Measurements from ENCODE around the gene FGF14.

FGF14 gene

DNA sequence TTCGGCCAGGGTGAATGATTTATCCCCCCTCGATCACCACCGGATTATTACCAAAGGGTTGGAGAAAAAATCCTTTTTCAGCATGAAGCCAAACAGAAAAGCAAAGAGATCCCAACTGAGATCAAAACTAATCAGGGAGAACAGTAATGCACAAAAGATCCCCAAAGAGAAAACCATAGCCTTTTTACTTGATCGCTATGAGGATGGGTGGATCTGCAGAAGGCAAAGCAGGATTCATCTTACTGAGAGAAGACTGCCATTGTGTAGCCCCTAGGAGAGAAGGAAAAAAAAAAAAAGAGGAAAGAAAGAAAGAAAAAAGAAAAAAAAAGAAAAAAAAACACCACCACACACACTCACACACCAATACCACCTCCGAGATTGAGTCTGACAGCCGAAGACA lies at the start of gene FGF14:
FGF14 (minus strand) TSS at position 283 of the 400 bp plus-strand sequence.
- no peak for DNase-seq (ENCODE audit: low spot score)

DNA sequence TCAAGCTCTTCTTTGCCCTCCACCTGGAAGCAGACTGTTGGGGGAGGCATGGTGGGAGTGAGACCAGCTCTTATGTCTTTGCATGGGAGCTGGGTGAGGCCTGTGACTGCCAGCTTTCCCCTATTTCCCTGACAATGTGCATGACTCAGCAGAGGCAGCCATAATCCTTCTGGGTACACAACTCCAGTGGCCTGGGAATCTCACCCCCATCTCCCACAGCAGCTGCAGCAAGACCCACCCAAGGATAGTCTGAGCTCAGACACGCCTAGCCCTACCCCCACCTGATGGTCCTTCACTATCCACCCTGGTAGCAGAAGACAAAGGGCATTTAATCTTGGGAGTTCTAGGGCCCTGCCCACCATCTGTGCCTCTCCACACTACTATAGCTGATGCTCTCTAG lies 41.4 kb upstream of the FGF14 start:
- no peak for DNase-seq (ENCODE audit: low spot score)

DNA sequence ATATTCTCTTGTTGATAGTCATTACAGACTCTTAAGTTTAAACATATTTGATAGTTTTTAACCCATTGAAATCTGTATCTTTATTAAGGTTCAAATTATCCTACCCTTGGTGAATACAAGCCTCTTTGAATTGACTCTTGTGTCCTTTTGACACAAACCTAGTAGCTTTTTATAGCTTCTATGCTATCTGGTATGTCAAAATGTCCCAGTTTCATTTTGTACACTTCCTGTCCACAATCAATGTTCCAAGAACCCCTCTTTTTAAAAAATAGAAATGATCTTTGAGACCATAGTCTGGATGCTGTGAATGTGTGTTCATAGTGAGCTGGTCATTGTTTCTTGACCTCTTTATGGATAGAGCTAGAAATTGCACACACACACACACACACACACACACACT lies 39.2 kb upstream of the FGF14 start:
- no peak for DNase-seq (ENCODE audit: low spot score)

DNA sequence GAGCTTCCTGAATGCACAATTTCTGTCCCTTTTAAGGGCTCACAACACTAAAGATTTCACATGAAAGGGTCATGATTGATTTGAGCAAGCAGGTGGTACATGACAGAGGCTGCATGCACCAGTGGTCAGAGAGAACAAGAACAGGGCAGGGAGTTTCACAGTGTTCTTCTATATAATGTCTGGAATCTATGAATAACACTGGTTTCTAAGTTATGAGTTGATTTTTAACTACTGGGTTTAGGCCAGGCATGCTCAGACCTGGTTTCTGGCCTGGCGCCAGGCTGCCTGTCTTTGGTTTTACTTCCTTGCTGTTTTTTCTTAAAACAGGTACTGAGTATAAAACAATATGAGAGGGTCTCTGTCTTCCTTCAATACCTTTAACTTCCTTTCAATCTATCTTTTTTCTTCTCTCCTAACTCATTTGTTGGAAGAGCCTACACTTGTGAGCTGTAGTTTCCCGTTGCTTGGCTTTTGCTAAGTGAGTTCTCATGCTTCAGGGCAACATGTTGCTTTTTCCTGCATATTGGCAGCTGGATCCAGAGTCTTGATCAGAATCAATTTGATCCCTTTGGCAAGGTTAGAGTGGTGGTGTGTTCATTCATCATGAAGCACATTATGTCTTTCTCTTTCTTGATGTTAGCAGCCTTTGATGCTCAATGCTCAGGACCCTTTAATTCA lies 38.5 kb upstream of the FGF14 start:
- no peak for DNase-seq (ENCODE audit: low spot score)

DNA sequence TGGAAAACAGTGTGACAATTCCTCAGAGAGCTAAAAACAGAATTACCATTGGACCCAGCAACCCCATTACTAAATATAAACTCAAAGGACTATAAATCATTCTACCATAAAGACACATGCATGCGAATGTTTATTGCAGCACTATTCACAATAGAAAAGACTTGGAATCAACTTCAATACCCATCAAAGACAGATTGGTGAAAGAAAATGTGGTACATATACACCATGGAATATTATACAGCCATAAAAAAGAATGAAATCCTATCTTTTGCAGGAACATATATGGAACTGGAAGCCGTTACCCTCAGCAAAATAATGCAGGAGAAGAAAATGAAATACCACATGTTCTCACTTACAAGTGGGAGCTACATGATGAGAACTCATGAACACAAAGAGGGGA lies 20.8 kb upstream of the FGF14 start:
- DNase-seq (ENCODE audit: low spot score) = no peak

DNA sequence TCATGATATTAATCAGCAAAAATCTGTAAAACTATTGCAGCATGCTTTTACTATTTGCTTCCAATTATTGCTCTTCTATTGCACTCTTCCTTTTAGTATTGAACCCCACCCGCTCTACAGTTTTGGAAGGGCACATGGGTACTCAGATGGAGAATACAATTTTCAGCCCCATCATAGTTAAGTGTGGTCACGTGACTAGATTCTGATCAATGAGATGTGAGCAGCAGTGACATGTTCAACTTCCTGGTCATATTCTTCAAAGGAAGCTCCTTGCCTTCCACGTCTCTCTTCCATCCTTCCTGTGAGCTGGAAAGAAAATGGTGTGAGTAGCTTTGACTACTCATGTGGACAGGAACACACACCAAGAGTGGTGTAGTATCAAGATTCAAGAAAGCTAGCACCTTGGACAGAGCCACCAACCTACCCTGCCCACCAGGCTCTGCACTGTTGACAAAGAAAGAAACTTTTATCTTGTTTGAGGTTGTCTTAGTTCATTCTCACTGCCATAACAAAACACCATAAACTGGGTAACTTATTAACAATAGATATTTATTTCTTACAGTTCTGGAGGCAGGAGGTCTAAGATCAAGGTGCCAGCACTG lies 3.8 kb upstream of the FGF14 start:
- no peak for DNase-seq (ENCODE audit: low spot score)

DNA sequence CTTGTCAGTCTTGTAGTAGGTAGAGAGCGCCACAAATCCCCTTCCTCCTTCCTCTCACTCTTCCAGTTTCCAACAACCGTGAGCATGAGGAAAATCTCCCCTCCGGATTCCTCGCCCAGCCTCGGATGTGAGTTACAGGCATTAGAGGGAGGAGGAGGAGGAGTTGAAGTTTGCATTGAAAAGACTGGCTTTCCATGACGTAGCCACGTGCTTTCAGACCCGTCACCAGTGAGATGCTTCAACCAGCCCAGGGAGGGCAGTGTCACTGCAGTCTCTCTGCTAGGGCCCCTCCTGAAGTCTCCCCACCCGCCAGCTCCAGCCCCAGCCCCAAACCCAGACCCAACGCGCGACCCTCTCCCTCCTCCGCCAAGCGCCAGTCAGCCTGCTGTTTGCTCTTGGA lies 442 bp upstream of the FGF14 start:
- DNase-seq (ENCODE audit: low spot score) = no peak

DNA sequence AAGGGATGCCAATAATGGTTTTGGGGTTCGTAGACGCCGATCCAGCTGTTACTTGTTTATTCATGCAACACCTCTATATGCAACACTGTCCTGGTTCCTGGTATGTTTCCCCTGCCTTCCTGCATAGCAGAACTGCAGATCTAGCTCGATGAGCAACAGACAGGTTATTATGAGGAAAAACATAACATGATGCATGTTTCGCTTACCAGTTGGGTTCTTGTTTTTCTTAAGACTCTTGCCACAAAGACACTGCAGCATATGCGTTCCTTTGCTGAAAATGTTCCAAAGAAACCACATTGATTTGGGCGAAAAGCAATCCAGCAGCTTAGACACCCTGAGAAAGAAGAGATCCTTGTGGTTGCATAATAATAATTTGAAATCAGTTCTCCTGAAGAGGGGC lies 583 bp downstream of the FGF14 start:
- DNase-seq (ENCODE audit: low spot score) = no peak

DNA sequence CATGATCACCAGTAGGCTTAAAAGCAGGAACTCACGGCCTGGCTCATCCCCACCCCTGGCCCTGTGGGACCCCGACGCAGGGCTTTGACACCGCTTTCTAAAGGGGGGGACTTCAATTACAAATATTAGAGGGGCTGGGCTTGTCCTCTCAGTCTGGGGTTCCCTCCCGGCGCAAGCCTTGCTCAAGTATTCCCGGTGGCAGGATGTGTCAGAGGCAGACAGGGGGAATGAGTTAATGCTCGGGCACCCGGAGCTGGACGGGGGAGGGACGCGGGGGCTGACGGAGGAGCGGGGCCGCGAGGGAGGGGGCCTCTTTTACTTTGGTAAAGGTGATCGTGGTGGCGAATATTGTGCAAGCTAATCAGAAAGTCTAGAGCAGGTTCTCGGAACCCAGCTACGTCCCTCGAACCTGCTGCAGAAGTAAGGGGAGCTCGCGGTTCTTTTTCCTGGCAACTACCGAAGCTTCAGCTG lies 1.1 kb downstream of the FGF14 start:
- DNase-seq (ENCODE audit: low spot score) = no peak

DNA sequence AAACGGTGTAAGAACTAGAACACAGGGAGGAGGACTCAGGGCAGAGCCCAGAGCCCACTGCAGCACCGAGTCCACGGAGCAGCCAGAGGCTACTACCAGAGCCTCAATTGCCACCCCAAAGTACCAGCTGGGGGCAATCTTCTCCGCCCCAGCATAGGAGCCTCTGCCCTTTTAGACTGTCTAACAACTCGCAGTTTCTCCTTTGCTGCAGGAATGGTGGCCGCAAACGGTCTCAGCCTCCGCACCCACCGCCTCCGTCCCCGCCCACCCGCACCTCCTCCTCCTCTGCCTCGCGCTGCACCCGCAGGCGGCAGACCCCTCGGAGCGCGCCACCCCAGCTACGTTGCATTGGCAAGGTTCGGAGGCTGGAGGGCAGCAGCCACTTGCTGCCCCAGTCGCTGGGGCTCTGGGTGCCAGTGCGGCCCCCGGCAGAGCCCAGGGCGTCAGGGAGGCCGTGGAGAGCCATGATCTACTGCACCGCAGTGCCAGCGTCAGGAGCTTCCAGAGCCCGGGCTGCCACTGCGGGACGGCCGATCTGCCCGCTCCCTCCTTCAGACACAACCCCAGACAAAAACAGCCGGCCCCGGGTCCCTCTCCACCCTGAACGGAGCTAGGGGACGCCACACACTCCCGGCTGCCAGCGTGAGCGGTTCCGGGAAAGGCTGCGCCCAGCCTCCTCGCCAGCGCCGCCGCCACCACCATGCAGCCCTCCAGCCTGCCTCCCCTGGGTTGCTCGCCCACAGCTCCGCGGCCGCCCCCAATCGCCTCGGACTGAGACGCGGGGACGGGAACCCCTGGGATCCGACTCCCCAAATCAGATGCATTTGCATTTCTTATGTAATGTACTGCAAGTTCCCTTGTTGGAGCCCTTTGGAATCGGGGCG lies 1.8 kb downstream of the FGF14 start:
- no peak for DNase-seq (ENCODE audit: low spot score)

DNA sequence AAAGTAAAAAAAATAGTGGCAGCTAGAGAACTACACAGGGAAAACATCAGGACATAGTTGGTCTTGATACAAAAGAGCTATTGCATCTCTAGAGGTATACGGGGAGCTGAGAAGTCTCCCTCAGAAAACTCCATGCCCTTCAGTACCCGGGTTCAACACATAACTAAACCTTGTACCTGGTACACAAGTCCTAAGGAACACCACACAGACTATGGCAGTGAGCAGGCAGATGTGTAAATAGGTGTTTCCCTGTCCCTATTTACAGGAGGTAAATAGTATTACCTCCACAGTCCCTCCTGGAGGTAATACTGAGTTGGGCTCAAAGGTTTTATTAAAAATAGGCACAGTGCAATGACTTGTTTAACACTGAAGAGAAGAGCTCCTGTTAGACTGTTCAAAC lies 5.9 kb downstream of the FGF14 start:
- no peak for DNase-seq (ENCODE audit: low spot score)

DNA sequence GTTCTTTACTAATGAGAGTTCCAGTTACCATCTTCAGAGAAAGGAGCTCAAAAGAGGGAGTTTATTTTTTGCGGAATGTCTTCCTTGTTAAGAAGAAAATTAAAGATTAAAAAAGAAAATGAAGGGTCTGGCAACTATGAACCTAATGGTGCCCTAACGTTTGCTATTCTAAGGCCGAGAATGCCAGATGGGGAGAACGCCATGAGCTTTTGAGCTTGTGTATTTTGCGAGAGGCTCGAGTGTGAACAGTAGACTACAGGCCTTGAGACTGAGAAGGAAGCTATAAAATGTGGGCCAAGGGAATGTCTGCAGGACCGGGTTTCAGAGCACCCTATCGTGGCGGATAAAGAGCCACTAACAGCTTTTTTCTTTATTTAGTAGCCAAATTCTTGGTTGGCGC lies 6.7 kb downstream of the FGF14 start:
- DNase-seq (ENCODE audit: low spot score) = no peak

DNA sequence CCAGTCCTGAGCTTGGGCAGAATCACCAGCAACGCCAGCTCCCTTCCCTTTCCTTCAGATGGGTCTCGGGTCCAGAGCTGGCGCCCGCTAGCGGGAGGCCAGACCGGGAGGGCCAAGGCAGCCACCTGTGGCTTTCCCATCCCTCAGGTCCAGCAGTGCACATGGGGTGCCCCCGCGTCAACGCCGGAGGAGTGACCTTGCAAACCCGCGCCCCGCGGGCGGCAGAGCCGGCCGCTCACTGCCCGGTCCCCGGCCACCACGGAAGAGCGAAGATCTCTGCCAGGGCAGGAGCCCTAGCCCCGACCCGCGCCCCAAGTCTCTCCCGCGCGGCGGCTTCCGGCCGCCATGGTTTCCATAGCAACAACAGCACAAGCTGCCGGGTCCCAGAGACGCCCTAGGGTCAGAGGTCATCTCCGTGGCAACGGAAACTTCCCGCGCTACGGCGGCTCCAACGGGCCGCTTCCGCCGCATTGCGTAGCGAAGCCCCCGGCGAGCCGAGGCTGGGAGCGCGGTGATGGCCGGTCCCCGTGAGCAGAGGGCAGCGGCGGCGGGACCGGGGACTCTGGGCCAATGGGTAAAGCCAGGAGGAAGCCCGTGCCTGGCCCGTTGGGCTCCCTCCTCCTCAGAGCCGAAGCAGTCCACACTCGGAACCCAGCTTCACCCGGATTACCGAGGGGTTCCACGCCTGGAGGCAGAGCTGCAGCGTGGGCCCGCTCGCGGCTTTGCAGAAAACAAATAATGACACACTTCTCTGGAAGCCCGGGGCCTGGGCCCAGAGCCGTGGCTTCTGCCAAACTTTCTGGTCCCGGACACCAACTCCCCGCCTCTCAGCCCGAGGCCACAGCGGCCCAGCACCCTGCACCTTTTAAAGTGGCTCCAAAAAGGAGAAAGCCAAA lies 7.4 kb downstream of the FGF14 start:
- DNase-seq (ENCODE audit: low spot score) = no peak

DNA sequence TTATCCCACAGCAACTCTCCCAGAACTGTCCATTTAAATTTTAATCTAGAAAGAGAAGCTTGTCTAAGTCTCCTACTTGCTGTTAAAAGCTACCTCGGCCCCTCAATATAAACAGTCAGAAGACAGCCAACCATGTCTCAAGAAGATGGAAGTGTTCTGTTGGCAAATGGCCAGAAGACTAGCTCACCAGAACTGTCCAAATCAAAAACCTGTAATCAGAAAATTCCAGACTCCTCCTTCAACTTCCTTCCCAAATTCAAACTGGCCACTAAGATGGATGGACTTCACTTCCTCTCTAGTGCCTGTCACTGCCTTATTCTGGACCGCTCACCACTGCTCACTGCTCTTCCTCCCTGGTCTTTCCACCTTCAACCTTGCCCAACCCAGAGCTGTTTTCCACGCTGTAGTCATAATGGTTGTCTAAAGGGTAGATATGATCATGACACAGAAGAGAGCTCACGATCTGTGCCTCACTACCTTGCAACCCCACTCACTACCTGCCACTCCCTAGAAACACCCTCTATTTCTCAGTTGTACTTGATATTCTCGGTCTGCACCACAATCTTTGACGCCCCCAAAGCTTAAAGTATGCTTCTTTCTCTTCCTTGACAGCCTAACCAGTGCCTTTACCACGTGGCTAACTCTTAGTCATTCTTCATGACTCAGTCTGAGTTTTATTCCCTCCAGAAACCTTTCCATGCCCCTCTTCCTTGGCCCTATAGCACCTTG lies 9.2 kb downstream of the FGF14 start:
- DNase-seq (ENCODE audit: low spot score) = no peak

DNA sequence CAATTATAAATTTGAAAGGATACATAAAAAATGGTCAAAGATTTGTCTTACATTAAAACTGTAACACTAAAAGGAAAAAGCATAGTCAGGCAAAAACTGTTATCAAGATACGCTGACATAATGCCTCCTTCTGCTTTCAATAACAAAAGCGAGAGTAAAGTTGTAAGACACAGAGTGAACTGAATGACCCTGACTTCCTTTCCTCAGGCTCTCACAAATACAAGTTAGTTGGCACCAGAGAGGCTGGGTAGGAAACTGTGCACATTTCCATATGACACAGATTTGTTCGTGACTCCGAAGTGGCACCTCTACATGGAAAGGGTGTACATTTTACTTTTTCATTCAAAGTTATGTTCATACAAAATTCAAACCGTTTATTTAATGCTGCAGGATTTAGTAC lies 15.4 kb downstream of the FGF14 start:
- no peak for DNase-seq (ENCODE audit: low spot score)

DNA sequence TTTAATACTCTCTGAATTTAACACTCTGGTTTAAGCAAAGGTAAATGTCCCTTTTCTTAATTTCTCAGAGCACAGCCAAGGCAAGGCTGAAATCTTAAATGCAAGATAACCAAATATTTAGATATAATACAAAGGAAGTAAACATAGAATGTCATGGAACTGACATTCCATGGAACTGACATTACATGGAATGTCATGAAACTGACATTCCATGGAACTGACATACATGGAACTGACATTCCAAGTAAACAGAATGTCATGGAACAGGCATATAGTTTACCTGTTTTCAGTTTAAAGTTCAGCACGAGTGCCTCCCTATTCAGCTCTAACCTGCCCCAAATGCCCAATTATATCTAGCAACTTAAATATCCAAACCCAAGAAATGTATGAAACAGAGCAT lies 21.8 kb downstream of the FGF14 start:
- no peak for DNase-seq (ENCODE audit: low spot score)

DNA sequence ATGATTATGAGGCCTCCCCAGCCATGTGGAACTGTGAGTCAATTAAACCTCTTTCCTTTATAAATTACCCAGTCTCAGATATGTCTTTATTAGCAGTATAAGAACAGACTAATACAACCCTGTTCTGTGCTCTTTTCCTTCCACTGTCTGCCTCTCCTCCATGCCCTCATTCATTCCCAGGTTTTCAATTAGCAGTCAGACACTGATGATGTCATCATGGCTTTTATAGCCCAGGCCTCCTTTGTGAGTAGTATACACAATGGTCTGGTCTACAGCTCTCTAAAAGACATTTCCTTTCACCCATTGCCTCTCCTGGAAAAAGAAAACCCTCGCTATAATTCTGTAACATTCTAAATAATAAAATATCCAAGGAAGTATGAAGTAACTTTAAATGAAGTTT lies 25.5 kb downstream of the FGF14 start:
- DNase-seq (ENCODE audit: low spot score) = no peak

DNA sequence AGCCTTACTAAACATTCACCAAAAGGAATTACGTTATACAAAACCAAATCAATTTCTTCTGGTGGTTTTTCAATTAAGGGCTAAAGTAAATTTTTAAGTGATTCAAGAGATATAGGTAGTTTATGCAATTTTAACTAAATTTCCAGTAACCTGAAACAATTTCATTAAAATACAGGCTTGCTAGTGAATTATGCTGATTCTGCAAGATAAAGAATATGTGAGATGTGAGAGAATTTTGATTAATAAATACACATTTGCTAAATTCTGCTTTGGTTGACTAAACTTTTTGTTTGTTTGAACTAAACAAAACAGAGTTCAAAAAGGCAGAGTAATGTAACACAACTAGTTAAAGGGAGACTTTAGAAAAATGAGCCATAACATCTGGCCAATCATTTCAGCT lies 27.1 kb downstream of the FGF14 start:
- DNase-seq (ENCODE audit: low spot score) = no peak

DNA sequence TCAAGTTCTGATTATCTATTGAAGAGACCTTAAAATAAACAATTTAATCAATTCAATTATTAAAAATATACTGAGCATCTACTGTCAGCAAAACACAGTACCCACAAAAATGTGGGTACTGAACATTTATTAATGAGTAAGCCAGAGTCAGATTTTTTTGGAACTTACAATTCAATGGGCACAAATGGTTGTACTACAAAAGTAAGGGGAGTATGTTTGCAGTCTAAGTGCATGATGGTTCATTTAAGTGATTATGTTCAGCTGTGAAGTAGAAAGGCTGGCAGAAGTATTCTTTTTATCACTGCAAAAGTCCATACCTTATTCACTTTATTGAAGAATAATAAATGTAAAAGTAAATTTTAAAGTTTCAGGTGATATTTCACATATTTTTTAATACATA lies 27.6 kb downstream of the FGF14 start:
- no peak for DNase-seq (ENCODE audit: low spot score)

DNA sequence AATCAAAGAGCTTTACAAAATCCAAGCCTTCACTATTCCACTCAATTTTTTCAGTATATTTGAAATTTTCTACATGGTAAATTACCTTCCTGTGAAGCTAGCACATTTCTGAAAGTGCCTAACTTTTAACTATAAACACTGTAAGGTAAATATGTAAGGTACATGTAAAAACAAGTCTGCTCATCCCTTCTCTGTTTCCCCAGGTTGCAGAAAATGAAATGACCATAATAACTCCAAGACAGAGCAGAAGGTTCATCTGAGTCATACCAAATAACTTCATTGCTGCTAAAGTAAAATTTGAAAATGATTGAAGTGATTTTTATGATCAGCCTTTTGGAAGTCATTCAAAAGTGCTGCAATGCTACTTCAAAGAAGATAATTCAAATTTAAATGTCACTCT lies 28.6 kb downstream of the FGF14 start:
- DNase-seq (ENCODE audit: low spot score) = no peak

DNA sequence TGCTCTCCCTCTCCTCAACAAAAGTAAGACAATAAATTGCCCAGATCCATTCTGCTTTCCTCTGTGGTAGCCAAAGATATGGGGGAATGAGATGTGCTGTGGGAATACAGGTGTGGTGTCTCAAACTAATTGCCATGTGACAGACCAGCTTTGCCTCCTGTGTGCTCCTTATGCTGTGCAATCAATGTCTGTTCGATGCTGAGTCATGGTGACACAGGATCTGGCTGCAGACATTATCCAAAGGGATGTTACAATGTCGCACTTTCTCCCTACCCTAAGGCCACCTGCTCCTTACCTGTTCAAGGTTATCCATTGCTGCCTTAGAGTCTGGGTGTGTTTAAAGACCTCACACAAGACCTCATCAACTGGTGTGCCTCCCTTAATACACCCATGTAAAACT lies 32.5 kb downstream of the FGF14 start:
- DNase-seq (ENCODE audit: low spot score) = no peak
